SK-N-SH (cell line): Measurements from ENCODE around the gene KIR3DL3.
"Not testable (repeated sequence)": the region's sequence is repeated elsewhere in the genome, so short reads cannot be mapped to it uniquely, and the experiment has no call there.

ENCODE experiments used
- FOSL2 ChIP-seq: IDR thresholded peaks from 2 replicates; pipeline ENCODE4 v1.4.0; 2012; ENCODE audit warnings: low read depth, mild to moderate bottlenecking, moderate library complexity, borderline replicate concordance
- SMC3 ChIP-seq: IDR thresholded peaks from 2 replicates; pipeline ENCODE4 v1.6.1; 2012; ENCODE audit warnings: low read depth, low read length, improper control_type of control experiment
- TF ChIP-seq, protein P1 (sequence below): IDR thresholded peaks from 2 replicates; pipeline ENCODE4; 2012

DNA sequence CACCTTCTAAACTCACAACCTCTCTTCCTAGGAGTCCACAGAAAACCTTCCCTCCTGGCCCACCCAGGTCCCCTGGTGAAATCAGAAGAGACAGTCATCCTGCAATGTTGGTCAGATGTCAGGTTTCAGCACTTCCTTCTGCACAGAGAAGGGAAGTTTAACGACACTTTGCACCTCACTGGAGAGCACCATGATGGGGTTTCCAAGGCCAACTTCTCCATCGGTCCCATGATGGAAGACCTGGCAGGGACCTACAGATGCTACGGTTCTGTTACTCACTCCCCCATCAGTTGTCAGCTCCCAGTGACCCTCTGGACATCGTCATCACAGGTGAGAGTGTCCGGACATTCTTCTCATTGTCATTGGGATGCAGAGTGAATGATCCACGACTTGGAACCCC is 34.3 kb downstream of the KIR3DL3 start:
- not testable (repeated sequence) for TF ChIP-seq SMC3, FOSL2
- TF ChIP-seq, protein P1, sequence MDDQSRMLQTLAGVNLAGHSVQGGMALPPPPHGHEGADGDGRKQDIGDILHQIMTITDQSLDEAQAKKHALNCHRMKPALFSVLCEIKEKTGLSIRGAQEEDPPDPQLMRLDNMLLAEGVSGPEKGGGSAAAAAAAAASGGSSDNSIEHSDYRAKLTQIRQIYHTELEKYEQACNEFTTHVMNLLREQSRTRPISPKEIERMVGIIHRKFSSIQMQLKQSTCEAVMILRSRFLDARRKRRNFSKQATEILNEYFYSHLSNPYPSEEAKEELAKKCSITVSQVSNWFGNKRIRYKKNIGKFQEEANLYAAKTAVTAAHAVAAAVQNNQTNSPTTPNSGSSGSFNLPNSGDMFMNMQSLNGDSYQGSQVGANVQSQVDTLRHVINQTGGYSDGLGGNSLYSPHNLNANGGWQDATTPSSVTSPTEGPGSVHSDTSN = not testable (repeated sequence)
